ENCODE data around the gene WDR5.

The WDR5 gene

DNA sequence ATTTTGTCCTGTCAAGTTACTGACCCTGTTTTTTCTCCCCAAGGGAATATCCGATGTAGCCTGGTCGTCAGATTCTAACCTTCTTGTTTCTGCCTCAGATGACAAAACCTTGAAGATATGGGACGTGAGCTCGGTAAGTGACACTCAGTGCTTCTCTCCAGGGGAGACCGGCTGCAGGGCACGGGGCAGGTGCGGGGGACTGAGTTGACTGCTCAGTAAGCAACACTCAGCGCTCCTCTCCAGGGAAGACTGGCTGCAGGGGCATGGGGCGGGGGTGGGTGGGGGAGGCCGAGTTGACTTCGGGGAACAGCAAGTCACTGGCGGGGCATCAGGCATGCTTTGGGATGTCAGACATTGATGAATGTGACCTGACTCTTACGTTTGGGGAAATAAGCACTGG is 6.0 kb downstream of the WDR5 start:
- H3K27me3 ChIP-seq (ENCODE audit: low read depth): no peaks in the 10 kb centered on the region
- in situ Hi-C loops (cut with MboI; ENCODE audit: low sequenced_read_pairs): no loop called here
- H3K36me3 ChIP-seq (replicated peaks): peaks cover 56% of the 10 kb centered on the region
- peaks cover 11% of the 10 kb centered on the region for H3K4me1 ChIP-seq
- no peak for DNase-seq (ENCODE audit: low spot score in 2 of 2)
- H3K9me3 ChIP-seq: no peaks in the 10 kb centered on the region
- H3K4me3 ChIP-seq: no peak overlapping the region

DNA sequence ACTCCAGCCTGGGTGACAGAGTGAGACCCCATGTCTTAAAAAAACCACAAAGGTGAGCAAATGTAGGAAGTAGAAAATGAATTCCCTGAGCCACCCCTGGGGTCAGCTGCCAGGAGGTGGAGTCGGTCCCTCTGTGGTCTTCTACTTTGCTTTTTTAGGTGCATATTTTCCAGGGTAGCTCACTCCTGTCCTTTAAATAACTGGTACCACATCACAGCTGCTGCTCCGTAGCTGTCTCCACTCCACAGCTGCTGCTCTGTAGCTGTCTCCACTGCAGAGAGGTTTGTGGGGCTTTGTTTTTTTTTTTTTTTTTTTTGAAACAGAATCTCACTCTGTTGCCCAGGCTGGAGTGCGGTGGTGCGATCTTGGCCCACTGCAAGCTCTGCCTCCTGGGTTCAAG is 8.9 kb downstream of the WDR5 start:
- Histone ChIP-seq H3K4me3 (no peak overlapping the region), H3K4me1 (no peaks in the 10 kb centered on the region), H3K9me3 (no peaks in the 10 kb centered on the region), H3K36me3 (replicated peaks) (peaks cover 77% of the 10 kb centered on the region), H3K27me3 (ENCODE audit: low read depth) (no peaks in the 10 kb centered on the region)
- no peak for DNase-seq (ENCODE audit: low spot score in 2 of 2)
- in situ Hi-C loops (cut with MboI; ENCODE audit: low sequenced_read_pairs): no loop called here

DNA sequence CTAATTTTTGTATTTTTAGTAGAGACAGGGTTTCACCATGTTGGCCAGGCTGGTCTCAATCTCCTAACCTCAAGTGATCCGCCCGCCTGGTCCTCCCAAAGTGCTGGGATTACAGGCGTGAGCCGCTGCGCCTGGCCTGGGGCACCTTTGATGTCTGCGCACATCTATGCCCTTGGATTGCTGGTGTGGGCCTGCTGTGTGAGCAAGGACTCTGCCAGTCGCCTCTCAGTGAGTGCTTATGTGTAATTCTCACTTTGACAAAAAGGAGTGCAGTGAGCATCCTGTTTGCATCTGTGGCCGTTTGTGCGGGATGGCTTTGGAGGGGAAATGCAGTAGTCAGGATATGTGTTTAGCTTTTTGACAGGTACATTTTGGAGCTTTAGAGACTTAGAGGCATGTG is 9.4 kb downstream of the WDR5 start:
- Histone ChIP-seq H3K4me3 (no peak overlapping the region), H3K4me1 (no peaks in the 10 kb centered on the region), H3K9me3 (no peaks in the 10 kb centered on the region), H3K27me3 (ENCODE audit: low read depth) (no peaks in the 10 kb centered on the region), H3K36me3 (replicated peaks) (peaks cover 79% of the 10 kb centered on the region)
- no peak for DNase-seq (ENCODE audit: low spot score in 2 of 2)
- in situ Hi-C loops (cut with MboI; ENCODE audit: low sequenced_read_pairs): no loop called here

DNA sequence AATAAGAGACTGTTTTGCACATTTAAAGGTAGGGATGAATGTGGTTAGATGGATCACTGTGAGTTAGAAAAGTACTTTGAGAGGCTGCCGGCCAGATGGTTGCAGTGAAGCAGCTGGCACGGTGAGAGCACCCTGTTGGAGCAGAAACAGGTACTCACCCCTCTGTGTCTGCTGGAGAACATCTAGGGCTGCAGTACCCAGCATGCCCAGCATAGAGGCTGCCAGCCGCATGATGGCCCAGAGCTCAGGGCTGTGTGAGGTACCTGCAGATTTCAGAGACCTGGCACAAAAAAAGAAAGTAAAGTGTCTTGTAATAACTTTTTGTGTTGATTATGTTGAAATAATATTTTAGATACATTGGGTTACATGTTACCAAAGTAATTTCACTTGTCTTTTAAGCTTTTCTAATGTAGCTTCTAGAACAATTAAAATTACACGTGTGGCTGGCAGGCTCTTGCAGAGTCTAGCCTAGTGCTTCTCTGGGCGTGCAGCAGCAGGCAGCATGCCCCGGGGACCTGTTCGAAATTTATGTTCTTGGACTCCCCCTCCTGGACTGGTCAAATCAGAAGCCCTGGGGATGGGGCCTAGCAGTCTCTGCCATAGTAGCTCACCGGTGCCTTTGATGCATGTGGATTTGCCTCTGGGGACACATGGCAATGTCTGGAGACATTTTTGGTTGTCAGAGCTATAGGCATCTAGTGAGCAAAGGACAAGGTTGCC is 11.1 kb downstream of the WDR5 start:
- Histone ChIP-seq H3K36me3 (replicated peaks) (peaks cover 77% of the 10 kb centered on the region), H3K4me3 (no peak overlapping the region), H3K4me1 (no peaks in the 10 kb centered on the region), H3K9me3 (no peaks in the 10 kb centered on the region), H3K27me3 (ENCODE audit: low read depth) (no peaks in the 10 kb centered on the region)
- in situ Hi-C loops (cut with MboI; ENCODE audit: low sequenced_read_pairs): no loop called here
- no peak for DNase-seq (ENCODE audit: low spot score in 2 of 2)

DNA sequence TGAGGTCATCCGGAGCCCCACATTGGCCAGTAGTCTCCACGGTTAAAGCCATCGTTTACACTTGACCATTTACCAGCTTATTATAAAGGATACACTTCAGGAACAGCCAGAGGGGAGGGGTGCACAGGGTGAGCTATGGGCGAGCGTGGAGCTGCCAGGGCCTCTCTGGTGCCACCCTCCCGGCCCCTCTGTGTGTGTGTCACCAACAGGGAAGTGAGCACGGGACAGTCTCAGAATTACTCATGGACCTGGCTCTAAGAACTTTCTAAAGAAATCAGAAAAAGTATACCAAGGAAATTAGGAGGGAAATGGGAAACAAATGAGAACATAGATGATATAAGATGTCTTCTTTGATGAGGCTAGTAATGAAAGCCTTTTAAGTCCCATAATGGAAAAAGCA is 13.5 kb downstream of the WDR5 start:
- H3K27me3 ChIP-seq (ENCODE audit: low read depth): no peaks in the 10 kb centered on the region
- H3K9me3 ChIP-seq: no peaks in the 10 kb centered on the region
- H3K4me3 ChIP-seq: no peak overlapping the region
- H3K36me3 ChIP-seq (replicated peaks): peaks cover 84% of the 10 kb centered on the region
- in situ Hi-C loops (cut with MboI; ENCODE audit: low sequenced_read_pairs): no loop called here
- H3K4me1 ChIP-seq: no peaks in the 10 kb centered on the region
- no peak for DNase-seq (ENCODE audit: low spot score in 2 of 2)

DNA sequence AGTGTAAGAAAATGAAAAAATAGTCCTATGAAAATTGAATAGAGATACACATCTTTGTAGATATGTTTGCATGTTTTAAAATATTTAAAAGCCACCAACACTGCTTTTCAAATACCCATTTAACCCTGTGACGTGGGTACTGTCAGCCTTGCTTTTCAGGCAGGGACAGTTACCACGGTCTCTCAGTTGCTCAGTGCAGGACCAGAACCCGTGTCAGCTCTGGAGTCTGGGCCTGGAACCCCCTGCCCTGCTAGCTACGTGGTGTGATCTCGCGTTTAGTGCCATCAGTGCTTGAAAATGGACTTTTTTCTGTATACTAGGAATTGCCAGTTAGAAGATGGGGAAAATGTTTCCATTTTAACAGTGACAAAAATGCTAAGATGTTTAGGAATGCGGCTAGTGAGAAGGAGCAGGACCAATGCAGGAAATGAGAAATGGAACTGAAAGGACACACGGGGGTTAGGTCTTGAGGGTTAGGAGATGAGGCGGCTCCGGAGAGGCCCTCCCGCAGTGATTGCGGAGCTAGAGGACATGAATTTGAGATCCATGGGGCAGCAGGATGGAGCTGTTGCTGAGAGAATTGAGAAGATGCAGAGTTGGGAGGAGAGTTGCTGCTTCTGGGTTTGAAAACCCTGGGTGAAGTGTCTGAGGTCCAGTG is 14.8 kb downstream of the WDR5 start:
- H3K4me1 ChIP-seq: no peaks in the 10 kb centered on the region
- no peak overlapping the region for H3K4me3 ChIP-seq
- in situ Hi-C loops (cut with MboI; ENCODE audit: low sequenced_read_pairs): no loop called here
- DNase-seq (ENCODE audit: low spot score in 2 of 2): no peak
- no peaks in the 10 kb centered on the region for H3K27me3 ChIP-seq (ENCODE audit: low read depth)
- H3K36me3 ChIP-seq (replicated peaks): peaks cover 85% of the 10 kb centered on the region
- H3K9me3 ChIP-seq: no peaks in the 10 kb centered on the region

DNA sequence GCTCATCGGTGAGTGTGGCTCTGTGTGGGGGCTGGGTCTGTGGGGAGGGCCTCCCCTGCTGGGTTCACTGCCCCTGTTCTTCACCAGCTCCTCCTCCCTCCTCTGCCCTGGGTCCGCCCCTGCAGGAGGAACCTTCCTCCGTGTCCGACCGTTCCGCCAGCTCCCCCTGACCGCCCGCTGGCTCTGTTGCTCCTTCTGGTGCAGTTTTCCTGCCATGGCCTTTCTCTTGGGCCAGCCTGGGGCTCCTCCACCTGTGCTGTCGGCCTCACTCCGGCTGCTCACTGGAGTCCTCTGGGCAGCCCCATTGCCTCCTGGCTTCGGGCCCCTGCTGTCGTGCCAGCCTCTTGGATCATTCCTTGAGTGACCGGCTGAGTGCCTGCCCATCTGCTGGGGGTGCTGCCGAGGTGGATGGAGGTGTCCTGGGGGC is 16.2 kb downstream of the WDR5 start:
- in situ Hi-C loops (cut with MboI; ENCODE audit: low sequenced_read_pairs): no loop called here
- Histone ChIP-seq H3K9me3 (no peaks in the 10 kb centered on the region), H3K27me3 (ENCODE audit: low read depth) (no peaks in the 10 kb centered on the region), H3K4me1 (no peaks in the 10 kb centered on the region), H3K36me3 (replicated peaks) (peaks cover 90% of the 10 kb centered on the region), H3K4me3 (no peak overlapping the region)
- DNase-seq (ENCODE audit: low spot score in 2 of 2): no peak

DNA sequence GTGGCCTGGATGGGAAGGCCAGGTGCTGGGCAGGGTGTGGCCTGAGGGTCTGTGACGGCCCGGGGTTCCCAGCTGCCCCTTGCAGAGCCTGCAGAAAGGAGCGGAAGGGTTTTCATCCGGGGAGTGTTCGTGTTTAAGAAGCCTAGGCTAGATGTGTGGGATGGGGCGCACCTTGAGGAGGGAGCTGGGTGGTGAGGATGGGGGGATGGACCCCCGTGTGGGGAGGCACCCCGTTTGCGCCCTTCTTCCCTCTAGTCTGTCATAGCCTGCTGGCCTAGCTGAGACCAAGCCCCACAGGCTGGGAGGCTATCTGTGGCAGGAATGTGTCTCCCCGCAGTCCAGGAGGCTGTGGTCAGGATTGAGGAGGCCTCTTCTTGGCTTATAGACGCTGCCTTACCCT is 16.6 kb downstream of the WDR5 start:
- Histone ChIP-seq H3K36me3 (replicated peaks) (peaks cover 90% of the 10 kb centered on the region), H3K4me1 (no peaks in the 10 kb centered on the region), H3K4me3 (no peak overlapping the region), H3K9me3 (no peaks in the 10 kb centered on the region), H3K27me3 (ENCODE audit: low read depth) (no peaks in the 10 kb centered on the region)
- in situ Hi-C loops (cut with MboI; ENCODE audit: low sequenced_read_pairs): no loop called here
- DNase-seq (ENCODE audit: low spot score in 2 of 2): no peak

DNA sequence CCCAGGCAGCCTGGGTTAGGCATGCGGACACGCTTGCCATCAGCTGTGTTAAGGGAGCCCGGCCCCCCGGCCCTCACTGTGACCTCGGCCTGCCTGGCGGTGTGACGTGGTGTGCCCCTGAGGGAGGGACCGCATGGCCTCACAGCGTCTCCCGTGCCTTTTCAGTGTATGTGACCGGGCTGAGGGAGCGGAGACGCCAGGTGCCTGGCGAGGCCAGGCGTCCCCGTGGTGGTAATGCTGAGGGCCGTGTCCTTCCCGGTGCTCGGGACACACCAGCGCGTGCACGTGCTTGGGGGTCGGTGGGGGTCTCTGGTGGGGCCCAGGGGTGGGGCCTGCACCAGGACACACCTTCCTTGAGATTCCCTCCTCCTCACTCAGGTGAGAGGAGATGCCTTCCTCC is 17.6 kb downstream of the WDR5 start:
- in situ Hi-C loops (cut with MboI; ENCODE audit: low sequenced_read_pairs): no loop called here
- no peak for DNase-seq (ENCODE audit: low spot score in 2 of 2)
- no peaks in the 10 kb centered on the region for H3K9me3 ChIP-seq
- no peaks in the 10 kb centered on the region for H3K4me1 ChIP-seq
- peaks cover 94% of the 10 kb centered on the region for H3K36me3 ChIP-seq (replicated peaks)
- H3K4me3 ChIP-seq: no peak overlapping the region
- H3K27me3 ChIP-seq (ENCODE audit: low read depth): no peaks in the 10 kb centered on the region

DNA sequence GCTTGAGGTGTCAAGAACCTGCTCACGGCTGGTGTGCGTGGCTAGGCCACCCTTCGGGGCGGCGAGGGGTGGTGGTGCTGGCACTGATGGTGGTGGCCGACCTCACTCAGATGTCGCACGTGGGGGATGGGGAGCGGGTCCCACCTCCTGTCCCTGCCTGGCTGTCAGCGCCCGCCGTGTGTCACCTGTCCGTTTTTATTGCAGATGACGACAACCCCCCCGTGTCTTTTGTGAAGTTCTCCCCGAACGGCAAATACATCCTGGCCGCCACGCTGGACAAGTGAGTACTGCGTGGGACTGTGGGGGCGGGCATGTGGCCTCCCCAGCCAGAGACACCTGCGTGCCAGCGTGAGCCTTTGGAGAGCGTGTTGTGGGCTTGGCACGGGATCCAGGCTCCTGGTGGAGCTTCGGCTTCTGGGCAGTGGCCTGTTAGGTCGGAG is 18.4 kb downstream of the WDR5 start:
- Histone ChIP-seq H3K36me3 (replicated peaks) (peaks cover 87% of the 10 kb centered on the region), H3K9me3 (no peaks in the 10 kb centered on the region), H3K4me1 (no peaks in the 10 kb centered on the region), H3K27me3 (ENCODE audit: low read depth) (no peaks in the 10 kb centered on the region), H3K4me3 (no peak overlapping the region)
- no peak for DNase-seq (ENCODE audit: low spot score in 2 of 2)
- in situ Hi-C loops (cut with MboI; ENCODE audit: low sequenced_read_pairs): no loop called here

DNA sequence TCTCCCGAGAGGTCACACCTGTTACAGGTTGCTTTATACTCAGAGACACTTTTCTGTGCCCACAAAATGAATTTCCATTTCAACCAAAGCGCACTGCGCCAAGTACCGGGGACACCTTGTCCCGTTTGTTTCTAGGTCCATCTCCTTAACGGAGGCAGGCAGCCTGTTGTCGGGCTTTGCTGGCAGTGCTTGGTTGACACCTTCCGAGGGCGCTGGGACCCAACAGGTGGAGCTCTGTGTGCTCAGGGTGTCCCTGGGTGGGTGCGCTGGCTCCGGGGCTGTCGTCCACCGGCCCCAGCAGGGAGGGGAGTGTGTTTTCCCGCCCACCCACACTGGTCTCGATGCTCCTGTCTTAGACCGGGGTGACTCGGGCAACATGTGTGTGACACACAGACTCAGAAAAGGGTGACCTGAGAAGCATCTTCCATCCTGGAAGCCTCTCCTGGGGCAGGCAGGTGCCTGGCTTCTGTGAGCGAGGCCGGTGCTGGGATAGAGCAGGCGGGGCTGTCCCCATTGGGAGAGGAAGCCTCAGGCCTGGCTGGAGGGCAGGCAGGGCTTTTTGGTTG is 20.0 kb downstream of the WDR5 start:
- H3K9me3 ChIP-seq: no peaks in the 10 kb centered on the region
- no peaks in the 10 kb centered on the region for H3K4me1 ChIP-seq
- DNase-seq (ENCODE audit: low spot score in 2 of 2): no peak
- H3K27me3 ChIP-seq (ENCODE audit: low read depth): no peaks in the 10 kb centered on the region
- H3K4me3 ChIP-seq: no peak overlapping the region
- in situ Hi-C loops (cut with MboI; ENCODE audit: low sequenced_read_pairs): no loop called here
- H3K36me3 ChIP-seq (replicated peaks): peaks cover 72% of the 10 kb centered on the region

DNA sequence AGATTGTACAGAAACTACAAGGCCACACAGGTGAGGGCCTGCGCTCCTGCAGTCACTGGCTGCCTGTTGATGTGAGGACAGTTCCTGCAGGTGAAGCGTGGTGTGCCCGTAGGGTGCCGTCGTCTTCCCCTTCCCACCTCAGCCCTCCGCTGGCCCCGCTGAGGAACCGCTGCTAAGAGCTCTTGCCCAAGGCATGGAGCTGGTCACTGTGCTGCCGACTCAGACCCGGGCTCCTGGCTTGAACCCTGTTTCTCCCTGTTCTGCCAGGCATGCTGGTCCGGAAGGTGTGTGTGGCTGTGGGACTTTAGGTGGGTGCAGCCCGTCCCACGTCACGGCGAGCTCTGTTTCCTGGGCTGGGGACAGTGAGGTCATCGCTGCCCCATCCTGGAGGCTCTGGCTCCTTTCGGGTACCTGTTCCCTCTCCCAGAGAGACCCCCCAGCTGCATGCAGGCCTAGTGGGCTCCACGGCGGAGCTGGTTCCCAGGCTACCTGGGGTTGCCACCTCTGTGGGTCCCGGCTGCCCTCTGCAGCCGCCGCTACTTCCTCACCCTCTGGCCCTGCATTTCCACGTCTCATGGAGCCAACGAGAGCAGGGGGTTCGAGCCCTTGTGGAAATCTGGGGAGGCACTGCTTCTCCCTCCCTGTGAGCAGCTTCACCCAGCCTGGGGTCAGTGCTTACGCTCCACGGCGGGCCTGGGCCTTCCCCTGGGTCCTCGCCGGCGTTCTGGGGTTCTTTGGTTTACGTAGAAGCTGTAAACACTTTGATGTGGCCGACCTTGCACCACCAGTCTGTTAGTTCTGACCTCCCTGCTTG is 20.9 kb downstream of the WDR5 start:
- DNase-seq (ENCODE audit: low spot score in 2 of 2): no peak
- in situ Hi-C loops (cut with MboI; ENCODE audit: low sequenced_read_pairs): no loop called here
- H3K4me3 ChIP-seq: no peak overlapping the region
- peaks cover 66% of the 10 kb centered on the region for H3K36me3 ChIP-seq (replicated peaks)
- H3K27me3 ChIP-seq (ENCODE audit: low read depth): no peaks in the 10 kb centered on the region
- no peaks in the 10 kb centered on the region for H3K9me3 ChIP-seq
- H3K4me1 ChIP-seq: no peaks in the 10 kb centered on the region

DNA sequence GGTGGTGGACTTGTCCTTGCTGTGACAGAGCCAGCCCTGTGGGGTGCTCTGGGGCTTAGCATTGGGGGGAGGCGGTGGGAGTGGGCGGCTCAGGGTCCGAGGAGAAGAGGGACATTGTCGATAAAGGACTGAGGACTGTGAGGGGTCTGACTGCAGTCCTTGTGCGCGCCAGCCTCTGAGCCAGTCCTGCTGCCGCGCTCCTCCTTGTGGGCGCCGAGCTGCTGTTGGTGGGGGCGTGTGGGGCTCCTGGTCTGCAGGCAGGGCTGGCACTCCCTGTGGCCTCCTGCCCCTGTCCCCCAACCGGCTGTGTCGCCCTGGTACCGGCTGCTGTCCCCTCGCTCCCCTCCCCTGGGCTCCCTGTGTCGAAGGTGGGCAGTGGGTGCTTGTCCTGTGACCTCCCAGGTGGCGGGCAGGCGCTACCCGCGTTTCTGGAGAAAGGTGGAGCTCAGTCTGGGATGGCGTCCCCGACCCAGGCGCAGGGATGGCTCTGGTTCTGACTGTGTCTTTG is 21.6 kb downstream of the WDR5 start:
- DNase-seq (ENCODE audit: low spot score in 2 of 2): no peak
- Histone ChIP-seq H3K36me3 (replicated peaks) (peaks cover 59% of the 10 kb centered on the region), H3K4me3 (no peak overlapping the region), H3K27me3 (ENCODE audit: low read depth) (no peaks in the 10 kb centered on the region), H3K4me1 (no peaks in the 10 kb centered on the region), H3K9me3 (no peaks in the 10 kb centered on the region)
- in situ Hi-C loops (cut with MboI; ENCODE audit: low sequenced_read_pairs): no loop called here

DNA sequence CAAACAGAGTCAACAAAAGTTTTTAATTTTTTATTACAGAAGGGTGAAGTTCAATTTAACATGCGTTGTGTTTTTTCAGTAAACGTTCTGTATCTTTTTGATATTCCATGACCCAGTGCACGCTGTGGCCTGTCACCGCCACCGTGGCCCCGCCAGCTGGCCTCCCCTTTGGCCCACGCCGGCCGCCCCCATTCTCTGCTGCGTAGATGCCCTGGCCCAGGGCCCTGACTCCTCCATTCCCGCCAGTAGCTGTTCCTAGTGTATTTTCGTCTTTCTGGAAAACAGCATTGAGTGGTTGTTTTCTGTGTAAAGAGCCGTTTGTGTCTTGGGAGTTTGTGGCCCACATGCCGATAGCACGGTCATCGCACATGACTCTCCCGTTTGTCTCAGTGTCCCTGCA is 22.4 kb downstream of the WDR5 start:
- Histone ChIP-seq H3K27me3 (ENCODE audit: low read depth) (no peaks in the 10 kb centered on the region), H3K36me3 (replicated peaks) (peaks cover 53% of the 10 kb centered on the region), H3K4me3 (no peak overlapping the region), H3K4me1 (no peaks in the 10 kb centered on the region), H3K9me3 (no peaks in the 10 kb centered on the region)
- in situ Hi-C loops (cut with MboI; ENCODE audit: low sequenced_read_pairs): no loop called here
- no peak for DNase-seq (ENCODE audit: low spot score in 2 of 2)

Data from HAP-1 (cell line).